Measurements from ENCODE around the gene ARHGAP31. TPM values are rescaled to one million over a fixed set of nuclear protein-coding genes. Genes with fewer than 3 reads are reported as not detected.
A peak's percentile ranks its signal among the peaks of the same experiment; 100 is the strongest.

Gene ARHGAP31
- total RNA-seq, 1 experiment from 2014 or later, result 7.2 TPM

GRCh38 chr3:119376758-119377157 is 82.6 kb downstream of the ARHGAP31 start:
- POLR2A ChIA-PET, result no interaction called here
- ATAC-seq (no peak), DNase-seq (ENCODE audit: low spot score) (no peak)
- no peak overlapping the region for H3K4me3 Mint-ChIP-seq
- no peak for TF ChIP-seq E2F4 (CRISPR knock-in tag; IDR thresholded peaks at IDR 0.05; ENCODE audit: borderline replicate concordance, low read depth)
- no peak for TF ChIP-seq OVOL2 (CRISPR knock-in tag; IDR thresholded peaks at IDR 0.05; ENCODE audit: borderline replicate concordance)
- TF ChIP-seq KAT7 (CRISPR knock-in tag; IDR thresholded peaks at IDR 0.05; ENCODE audit: borderline replicate concordance), result no peak
- TF ChIP-seq AR (CRISPR knock-in tag; IDR thresholded peaks at IDR 0.05), result no peak
- TF ChIP-seq RELA (CRISPR knock-in tag; IDR thresholded peaks at IDR 0.05; ENCODE audit: borderline replicate concordance), result no peak
- H3K4me1 Mint-ChIP-seq, result peaks cover 32% of the 10 kb centered on the region
- no peak overlapping the region for H3K27ac Mint-ChIP-seq
- peaks cover 3% of the 10 kb centered on the region; the same call in 1 of the 2 replicates for H3K36me3 Mint-ChIP-seq
- CTCF ChIA-PET, result interaction anchor here (1.3 kb wide), 1 partner anchor 24 kb away, joined by 4 read pairs; no protein-coding TSS in a partner anchor
- H3K27me3 Mint-ChIP-seq (ENCODE audit: low read depth), result no peaks in the 10 kb centered on the region
- H3K9me3 Mint-ChIP-seq, result peaks cover 3% of the 10 kb centered on the region

- POLR2A ChIA-PET, result interaction anchor here (1.4 kb wide), 1 partner anchor 13 kb away, joined by 7 read pairs; no protein-coding TSS in a partner anchor
- Mint-ChIP-seq H3K36me3 (peaks cover 5% of the 10 kb centered on the region; the same call in 1 of the 2 replicates), H3K27me3 (ENCODE audit: low read depth) (no peaks in the 10 kb centered on the region), H3K27ac (peak overlapping the region; percentile 37; the same call in 1 of the 2 replicates), H3K4me3 (no peak overlapping the region), H3K4me1 (peaks cover 32% of the 10 kb centered on the region), H3K9me3 (no peaks in the 10 kb centered on the region)
- no peak for ATAC-seq
- DNase-seq (ENCODE audit: low spot score), result no peak
- CTCF ChIA-PET, result interaction anchor here (0.6 to 2.4 kb wide), 5 partner anchors 25 to 137 kb away, joined by 3 to 8 read pairs (median 4); no protein-coding TSS in a partner anchor
- TF ChIP-seq PRDM15 (CRISPR knock-in tag; IDR thresholded peaks at IDR 0.05) (no peak), ZMAT4 (CRISPR knock-in tag; IDR thresholded peaks at IDR 0.05) (no peak), RORB (CRISPR knock-in tag; IDR thresholded peaks at IDR 0.05) (no peak), USF1 (CRISPR knock-in tag; IDR thresholded peaks at IDR 0.05) (no peak), NFYB (CRISPR knock-in tag; conservative IDR thresholded peaks at IDR 0.05; ENCODE audit: low read depth) (no peak), ZNF317 (CRISPR knock-in tag; IDR thresholded peaks at IDR 0.05; ENCODE audit: borderline replicate concordance, low read depth) (no peak), STAT6 (CRISPR knock-in tag; conservative IDR thresholded peaks at IDR 0.05; ENCODE audit: low read depth) (no peak), ATF6 (CRISPR knock-in tag; IDR thresholded peaks at IDR 0.05) (no peak), SOX15 (CRISPR knock-in tag; IDR thresholded peaks at IDR 0.05) (no peak), ZNF232 (CRISPR knock-in tag; IDR thresholded peaks at IDR 0.05) (no peak), NR1H2 (CRISPR knock-in tag; IDR thresholded peaks at IDR 0.05) (no peak), ZNF416 (CRISPR knock-in tag; IDR thresholded peaks at IDR 0.05) (no peak), NR3C1 (CRISPR knock-in tag; conservative IDR thresholded peaks at IDR 0.05; ENCODE audit: low read depth) (no peak)
These were observed 84.1 kb downstream of the ARHGAP31 start for GRCh38 chr3:119378259-119378803.

All from WTC11 (cell line).